ENCODE results near the gene SMARCC1. TPM values are rescaled to one million over a fixed set of nuclear protein-coding genes. Genes with fewer than 3 reads are reported as not detected.

Gene SMARCC1
- total and polyA plus RNA-seq, 2 donors from 2014 or later = 11.6 to 80.4 TPM

DNA sequence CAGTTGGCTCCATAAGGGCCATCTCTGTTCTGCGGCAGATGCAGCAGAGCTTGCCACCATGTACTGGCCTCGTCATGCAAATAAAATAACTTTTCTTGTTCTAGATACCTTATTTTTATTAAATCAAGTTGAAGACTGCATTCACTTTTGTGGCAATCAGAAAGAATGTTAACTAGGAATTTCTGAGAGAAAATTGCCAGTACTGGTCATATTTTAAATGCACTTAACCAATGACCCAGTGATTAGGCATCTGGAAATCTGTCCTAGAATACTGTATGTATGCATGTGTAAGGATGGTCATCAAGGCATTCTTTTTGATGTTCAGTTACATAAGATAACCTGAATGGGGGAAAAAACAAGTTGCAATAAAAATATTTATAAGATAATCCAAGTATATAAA is 168.8 kb downstream of the SMARCC1 start:
- FAIRE-seq (no peak), DNase-seq (no peak)
- Histone ChIP-seq H3K4me3 (ENCODE audit: low read length in 3 of 3) (no peak overlapping the region), H3K4me1 (ENCODE audit: control insufficient read depth in 2 of 3, insufficient read depth in 2 of 3, low read depth in 1 of 3, low read length in 3 of 3) (peaks cover 0 to 5% (median 2%) of the 10 kb centered on the region in 3 donors), H3K36me3 (ENCODE audit: control insufficient read depth in 2 of 3, insufficient read depth in 3 of 3, low read length in 3 of 3) (peaks cover 12 to 35% (median 13%) of the 10 kb centered on the region in 3 donors), H3K9me3 (ENCODE audit: control insufficient read depth in 2 of 3, insufficient read depth in 1 of 3, low read length in 3 of 3) (no peaks in the 10 kb centered on the region), H3K27ac (ENCODE audit: low read depth in 2 of 2, low read length in 2 of 2) (no peak overlapping the region), H3K9ac (ENCODE audit: low read length in 3 of 3) (no peak overlapping the region), H3K27me3 (ENCODE audit: control insufficient read depth, insufficient read depth, low read length) (no peaks in the 10 kb centered on the region)
- intact Hi-C loops (cut with DNase I) = no loop called here
- TF ChIP-seq, protein P1, sequence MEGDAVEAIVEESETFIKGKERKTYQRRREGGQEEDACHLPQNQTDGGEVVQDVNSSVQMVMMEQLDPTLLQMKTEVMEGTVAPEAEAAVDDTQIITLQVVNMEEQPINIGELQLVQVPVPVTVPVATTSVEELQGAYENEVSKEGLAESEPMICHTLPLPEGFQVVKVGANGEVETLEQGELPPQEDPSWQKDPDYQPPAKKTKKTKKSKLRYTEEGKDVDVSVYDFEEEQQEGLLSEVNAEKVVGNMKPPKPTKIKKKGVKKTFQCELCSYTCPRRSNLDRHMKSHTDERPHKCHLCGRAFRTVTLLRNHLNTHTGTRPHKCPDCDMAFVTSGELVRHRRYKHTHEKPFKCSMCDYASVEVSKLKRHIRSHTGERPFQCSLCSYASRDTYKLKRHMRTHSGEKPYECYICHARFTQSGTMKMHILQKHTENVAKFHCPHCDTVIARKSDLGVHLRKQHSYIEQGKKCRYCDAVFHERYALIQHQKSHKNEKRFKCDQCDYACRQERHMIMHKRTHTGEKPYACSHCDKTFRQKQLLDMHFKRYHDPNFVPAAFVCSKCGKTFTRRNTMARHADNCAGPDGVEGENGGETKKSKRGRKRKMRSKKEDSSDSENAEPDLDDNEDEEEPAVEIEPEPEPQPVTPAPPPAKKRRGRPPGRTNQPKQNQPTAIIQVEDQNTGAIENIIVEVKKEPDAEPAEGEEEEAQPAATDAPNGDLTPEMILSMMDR (IDR thresholded peaks at IDR 0.05; ENCODE audit: borderline replicate concordance, extremely low read depth, insufficient read depth) = no peak

DNA sequence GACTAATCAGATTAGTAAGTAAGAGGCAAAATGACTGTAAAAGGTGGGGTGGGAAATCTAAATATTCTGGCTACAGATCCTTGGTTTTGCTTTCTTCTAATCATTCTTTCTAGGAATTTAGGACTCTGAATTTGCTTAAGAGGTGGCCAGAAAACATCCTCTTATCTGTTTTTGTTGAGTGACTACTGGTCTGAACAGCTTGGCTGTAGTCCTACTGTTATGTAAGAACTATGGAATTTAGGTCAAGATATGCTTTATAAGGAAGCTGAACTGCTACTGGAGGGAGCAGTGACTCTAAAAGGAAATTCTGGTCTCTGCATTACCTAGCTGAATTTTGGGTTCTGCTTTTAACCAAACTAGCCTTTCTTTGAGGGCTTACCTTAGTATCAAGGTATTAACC is 169.5 kb downstream of the SMARCC1 start:
- Histone ChIP-seq H3K9me3 (ENCODE audit: control insufficient read depth in 2 of 3, insufficient read depth in 1 of 3, low read length in 3 of 3) (no peaks in the 10 kb centered on the region), H3K4me3 (ENCODE audit: low read length in 3 of 3) (no peak overlapping the region), H3K4me1 (ENCODE audit: control insufficient read depth in 2 of 3, insufficient read depth in 2 of 3, low read depth in 1 of 3, low read length in 3 of 3) (peaks cover 0 to 5% (median 2%) of the 10 kb centered on the region in 3 donors), H3K27ac (ENCODE audit: low read depth in 2 of 2, low read length in 2 of 2) (peak overlapping the region; percentile 10 to 61), H3K27me3 (ENCODE audit: control insufficient read depth, insufficient read depth, low read length) (no peaks in the 10 kb centered on the region), H3K36me3 (ENCODE audit: control insufficient read depth in 2 of 3, insufficient read depth in 3 of 3, low read length in 3 of 3) (peaks cover 8 to 34% (median 10%) of the 10 kb centered on the region in 3 donors), H3K9ac (ENCODE audit: low read length in 3 of 3) (no peak overlapping the region)
- peak in 1 of 5 donors; percentile 28 for DNase-seq
- TF ChIP-seq, protein P1 (IDR thresholded peaks at IDR 0.05; ENCODE audit: borderline replicate concordance, extremely low read depth, insufficient read depth) = no peak
- intact Hi-C loops (cut with DNase I) = no loop called here
- peak; percentile 71 for FAIRE-seq

DNA sequence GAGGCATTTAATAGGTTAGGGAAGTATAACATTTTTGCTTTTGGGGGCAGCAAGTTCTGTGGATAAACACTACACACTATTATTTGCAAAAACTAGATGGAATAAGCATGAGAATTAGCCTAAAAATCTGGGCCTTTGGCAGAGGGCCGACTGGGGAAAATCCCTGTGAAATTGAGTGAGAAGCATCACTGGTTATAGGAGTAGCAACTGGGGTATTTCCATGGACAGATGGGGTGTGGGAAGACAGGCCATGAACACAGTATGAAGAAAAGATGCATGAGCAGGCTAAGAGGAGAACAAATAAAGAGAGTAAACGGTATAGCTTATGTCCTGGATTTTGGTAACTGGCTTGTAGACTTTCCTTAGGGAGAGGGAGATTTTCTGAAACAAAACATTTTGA is 170.1 kb downstream of the SMARCC1 start:
- intact Hi-C loops (cut with DNase I) = no loop called here
- Histone ChIP-seq H3K9me3 (ENCODE audit: control insufficient read depth in 2 of 3, insufficient read depth in 1 of 3, low read length in 3 of 3) (no peaks in the 10 kb centered on the region), H3K4me1 (ENCODE audit: control insufficient read depth in 2 of 3, insufficient read depth in 2 of 3, low read depth in 1 of 3, low read length in 3 of 3) (peaks cover 0 to 5% (median 2%) of the 10 kb centered on the region in 3 donors), H3K36me3 (ENCODE audit: control insufficient read depth in 2 of 3, insufficient read depth in 3 of 3, low read length in 3 of 3) (peaks cover 6 to 33% (median 8%) of the 10 kb centered on the region in 3 donors), H3K9ac (ENCODE audit: low read length in 3 of 3) (no peak overlapping the region), H3K4me3 (ENCODE audit: low read length in 3 of 3) (no peak overlapping the region), H3K27me3 (ENCODE audit: control insufficient read depth, insufficient read depth, low read length) (no peaks in the 10 kb centered on the region), H3K27ac (ENCODE audit: low read depth in 2 of 2, low read length in 2 of 2) (peak overlapping the region in 1 of 2 donors; percentile 61)
- TF ChIP-seq, protein P1 (IDR thresholded peaks at IDR 0.05; ENCODE audit: borderline replicate concordance, extremely low read depth, insufficient read depth) = no peak
- no peak for DNase-seq
- no peak for FAIRE-seq

DNA sequence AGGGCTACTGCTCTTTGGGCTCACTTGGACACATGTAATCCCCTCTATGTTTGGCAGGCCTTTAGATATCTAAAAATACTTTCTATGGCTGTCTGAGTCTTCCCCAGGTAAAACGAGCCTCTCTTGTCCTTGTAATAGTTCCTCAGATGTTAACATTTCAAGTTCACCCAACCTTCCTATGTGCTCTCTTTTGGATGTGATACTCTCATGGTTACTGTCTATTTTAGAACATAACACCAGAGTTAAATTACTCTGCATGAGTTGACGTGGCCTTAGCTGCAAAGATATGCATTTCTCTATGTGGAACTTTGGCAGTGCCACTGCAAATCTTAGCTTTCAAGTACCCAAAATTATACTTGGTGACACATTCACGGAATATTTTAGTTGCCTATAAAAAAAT is 171.1 kb downstream of the SMARCC1 start:
- no peak overlapping the region for H3K27ac ChIP-seq (ENCODE audit: low read depth in 2 of 2, low read length in 2 of 2)
- no peak overlapping the region for H3K9ac ChIP-seq (ENCODE audit: low read length in 3 of 3)
- DNase-seq (no peak), FAIRE-seq (no peak)
- H3K4me3 ChIP-seq (ENCODE audit: low read length in 3 of 3) = no peak overlapping the region
- H3K36me3 ChIP-seq (ENCODE audit: control insufficient read depth in 2 of 3, insufficient read depth in 3 of 3, low read length in 3 of 3) = peaks cover 9 to 36% (median 10%) of the 10 kb centered on the region in 3 donors
- TF ChIP-seq, protein P1 (IDR thresholded peaks at IDR 0.05; ENCODE audit: borderline replicate concordance, extremely low read depth, insufficient read depth) = no peak
- no peaks in the 10 kb centered on the region for H3K9me3 ChIP-seq (ENCODE audit: control insufficient read depth in 2 of 3, insufficient read depth in 1 of 3, low read length in 3 of 3)
- intact Hi-C loops (cut with DNase I) = no loop called here
- peaks cover 0 to 5% (median 2%) of the 10 kb centered on the region in 3 donors for H3K4me1 ChIP-seq (ENCODE audit: control insufficient read depth in 2 of 3, insufficient read depth in 2 of 3, low read depth in 1 of 3, low read length in 3 of 3)
- no peaks in the 10 kb centered on the region for H3K27me3 ChIP-seq (ENCODE audit: control insufficient read depth, insufficient read depth, low read length)

Data from kidney (tissue), 14 donors.